Muscle of arm (tissue), 14 donors: Measurements from ENCODE around the gene ZNF512B. TPM values are rescaled to one million over a fixed set of nuclear protein-coding genes. Genes with fewer than 3 reads are reported as not detected.
"Not testable (repeated sequence)": the region's sequence is repeated elsewhere in the genome, so short reads cannot be mapped to it uniquely, and the experiment has no call there.

Experiments used
- DNase-seq: peaks from one replicate; pipeline ENCODE4 v3.0.0-alpha.2; 2013
- long read RNA-seq, 11 donors: transcript quantifications; one replicate each; lab custom pipeline, GENCODE V29; 2026
- polyA plus RNA-seq, 12 donors: library from polyadenylated mRNA; unstranded; fragments of 120-200 nt; gene quantifications; one replicate each; pipeline ENCODE4 v1.2.1, GENCODE V29; 2013; ENCODE audit not compliant: insufficient read length in 12 of 12

The ZNF512B gene, protein sequence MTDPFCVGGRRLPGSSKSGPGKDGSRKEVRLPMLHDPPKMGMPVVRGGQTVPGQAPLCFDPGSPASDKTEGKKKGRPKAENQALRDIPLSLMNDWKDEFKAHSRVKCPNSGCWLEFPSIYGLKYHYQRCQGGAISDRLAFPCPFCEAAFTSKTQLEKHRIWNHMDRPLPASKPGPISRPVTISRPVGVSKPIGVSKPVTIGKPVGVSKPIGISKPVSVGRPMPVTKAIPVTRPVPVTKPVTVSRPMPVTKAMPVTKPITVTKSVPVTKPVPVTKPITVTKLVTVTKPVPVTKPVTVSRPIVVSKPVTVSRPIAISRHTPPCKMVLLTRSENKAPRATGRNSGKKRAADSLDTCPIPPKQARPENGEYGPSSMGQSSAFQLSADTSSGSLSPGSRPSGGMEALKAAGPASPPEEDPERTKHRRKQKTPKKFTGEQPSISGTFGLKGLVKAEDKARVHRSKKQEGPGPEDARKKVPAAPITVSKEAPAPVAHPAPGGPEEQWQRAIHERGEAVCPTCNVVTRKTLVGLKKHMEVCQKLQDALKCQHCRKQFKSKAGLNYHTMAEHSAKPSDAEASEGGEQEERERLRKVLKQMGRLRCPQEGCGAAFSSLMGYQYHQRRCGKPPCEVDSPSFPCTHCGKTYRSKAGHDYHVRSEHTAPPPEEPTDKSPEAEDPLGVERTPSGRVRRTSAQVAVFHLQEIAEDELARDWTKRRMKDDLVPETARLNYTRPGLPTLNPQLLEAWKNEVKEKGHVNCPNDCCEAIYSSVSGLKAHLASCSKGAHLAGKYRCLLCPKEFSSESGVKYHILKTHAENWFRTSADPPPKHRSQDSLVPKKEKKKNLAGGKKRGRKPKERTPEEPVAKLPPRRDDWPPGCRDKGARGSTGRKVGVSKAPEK
- polyA plus RNA-seq = 10 to 100 TPM in 11 of 12 donors, not detected in 1; 17.8 to 29.2 (median 22.5) TPM
- long read RNA-seq, donor 1, full-length matches to known transcripts = 1 of 1 reads
- long read RNA-seq, donor 1, partial matches to known transcripts = 0 of 1 reads
- long read RNA-seq, donor 1, other reads (novel, unspliced or antisense) = 0 of 1 reads
- long read RNA-seq, donor 2 = 0 reads
- long read RNA-seq, donor 3, full-length matches to known transcripts = 1 of 1 reads
- long read RNA-seq, donor 3, partial matches to known transcripts = 0 of 1 reads
- long read RNA-seq, donor 3, other reads (novel, unspliced or antisense) = 0 of 1 reads
- long read RNA-seq, donor 4, partial matches to known transcripts = 6 of 6 reads
- long read RNA-seq, donor 4, other reads (novel, unspliced or antisense) = 0 of 6 reads
- long read RNA-seq, donor 5 = 0 reads
- long read RNA-seq, donor 6 = 0 reads
- long read RNA-seq, donor 7, full-length matches to known transcripts = 1 of 1 reads
- long read RNA-seq, donor 7, partial matches to known transcripts = 0 of 1 reads
- long read RNA-seq, donor 7, other reads (novel, unspliced or antisense) = 0 of 1 reads
- long read RNA-seq, donor 8, full-length matches to known transcripts = 2 of 2 reads
- long read RNA-seq, donor 8, partial matches to known transcripts = 0 of 2 reads
- long read RNA-seq, donor 8, other reads (novel, unspliced or antisense) = 0 of 2 reads
- long read RNA-seq, donor 9, full-length matches to known transcripts = 1 of 1 reads
- long read RNA-seq, donor 9, partial matches to known transcripts = 0 of 1 reads
- long read RNA-seq, donor 9, other reads (novel, unspliced or antisense) = 0 of 1 reads
- long read RNA-seq, donor 10, full-length matches to known transcripts = 2 of 2 reads
- long read RNA-seq, donor 10, partial matches to known transcripts = 0 of 2 reads
- long read RNA-seq, donor 10, other reads (novel, unspliced or antisense) = 0 of 2 reads
- long read RNA-seq, donor 11, full-length matches to known transcripts = 2 of 2 reads
- long read RNA-seq, donor 11, partial matches to known transcripts = 0 of 2 reads
- long read RNA-seq, donor 11, other reads (novel, unspliced or antisense) = 0 of 2 reads

DNA sequence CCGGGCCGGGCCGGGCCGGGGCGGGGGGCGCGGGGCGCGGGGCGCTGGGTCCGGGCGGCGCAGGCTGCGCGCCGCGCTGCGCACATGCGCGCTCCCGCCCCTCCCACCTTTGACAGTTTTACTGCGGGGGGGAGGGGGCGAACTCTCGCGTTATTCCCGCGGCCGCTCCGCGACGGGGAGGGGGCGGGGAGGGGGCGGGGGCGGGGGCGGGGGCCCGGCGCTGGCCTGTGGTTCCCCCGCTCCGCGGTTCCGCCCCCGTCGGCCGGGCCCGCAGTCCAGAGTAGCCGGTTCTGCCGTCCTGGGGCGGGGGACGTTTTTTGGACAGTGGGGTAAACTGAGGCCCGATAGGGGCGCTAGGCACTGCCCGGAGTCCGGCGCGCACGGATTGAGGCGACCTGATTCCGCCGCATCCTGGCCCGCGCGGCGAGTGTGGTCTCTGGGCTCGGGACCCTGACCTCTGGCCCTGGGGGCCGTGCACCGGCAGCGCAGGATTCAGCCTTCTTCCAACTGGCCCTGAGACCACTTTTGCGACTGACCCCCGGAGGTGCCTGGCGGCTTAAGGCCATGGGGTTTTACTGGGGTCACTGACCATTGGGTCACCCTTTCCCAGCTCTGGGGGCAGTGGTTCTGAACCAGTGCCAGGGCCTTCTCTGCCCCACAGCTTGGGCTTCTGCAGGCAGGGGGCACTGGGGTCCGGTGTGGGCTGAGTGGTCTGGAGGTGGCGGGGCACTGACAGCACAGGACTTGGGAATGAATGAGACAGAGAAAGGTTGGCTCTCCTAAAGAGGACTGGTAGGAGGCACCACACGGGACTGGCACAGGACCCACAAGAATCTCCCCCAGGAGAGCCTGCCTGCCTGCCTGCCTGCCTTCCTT, at the start of gene ZNF512B:
Gene ZNF512B (minus strand): TSS at position 93 of the 876 bp plus-strand sequence. CDS start 1,980 bp downstream, outside the sequence.
- peak; percentile 77 for DNase-seq

DNA sequence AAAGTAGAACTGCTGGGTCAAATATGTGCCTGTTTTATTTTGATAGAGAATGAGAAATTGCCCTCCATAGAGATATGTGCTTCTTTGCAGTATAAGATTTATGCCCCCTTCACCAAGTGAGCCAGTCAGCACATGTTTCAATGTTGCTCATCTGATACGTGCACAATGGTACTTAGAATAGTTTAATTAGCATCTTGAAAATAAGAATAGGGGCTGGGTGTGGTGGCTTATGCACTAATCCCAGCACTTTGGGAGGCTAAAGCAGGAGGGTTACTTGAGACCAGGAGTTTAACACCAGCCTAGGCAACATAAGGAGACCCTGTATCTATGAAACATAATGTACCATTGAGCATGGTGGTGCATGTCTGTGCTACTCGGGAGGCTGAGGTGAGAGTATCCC, 45.9 kb upstream of the ZNF512B start:
- no peak for DNase-seq

DNA sequence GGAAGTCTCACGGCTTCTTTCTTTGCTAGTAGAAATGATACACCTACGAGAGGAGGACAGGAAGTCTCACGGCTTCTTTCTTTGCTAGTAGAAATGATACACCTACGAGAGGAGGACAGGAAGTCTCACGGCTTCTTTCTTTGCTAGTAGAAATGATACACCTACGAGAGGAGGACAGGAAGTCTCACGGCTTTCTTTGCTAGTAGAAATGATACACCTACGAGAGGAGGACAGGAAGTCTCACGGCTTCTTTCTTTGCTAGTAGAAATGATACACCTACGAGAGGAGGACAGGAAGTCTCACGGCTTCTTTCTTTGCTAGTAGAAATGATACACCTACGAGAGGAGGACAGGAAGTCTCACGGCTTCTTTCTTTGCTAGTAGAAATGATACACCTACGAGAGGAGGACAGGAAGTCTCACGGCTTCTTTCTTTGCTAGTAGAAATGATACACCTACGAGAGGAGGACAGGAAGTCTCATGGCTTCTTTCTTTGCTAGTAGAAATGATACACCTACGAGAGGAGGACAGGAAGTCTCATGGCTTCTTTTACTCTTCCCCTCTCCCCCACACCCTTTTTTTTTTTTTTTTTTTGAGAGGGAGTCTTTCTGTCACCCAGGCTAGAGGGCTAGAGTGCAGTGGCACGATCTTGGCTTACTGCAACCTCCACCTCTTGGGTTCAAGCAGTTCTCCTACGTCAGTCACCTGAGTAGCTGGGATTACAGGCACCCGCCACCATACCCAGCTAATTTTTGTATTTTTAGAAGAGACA, 42.8 kb upstream of the ZNF512B start:
- DNase-seq = not testable (repeated sequence)

DNA sequence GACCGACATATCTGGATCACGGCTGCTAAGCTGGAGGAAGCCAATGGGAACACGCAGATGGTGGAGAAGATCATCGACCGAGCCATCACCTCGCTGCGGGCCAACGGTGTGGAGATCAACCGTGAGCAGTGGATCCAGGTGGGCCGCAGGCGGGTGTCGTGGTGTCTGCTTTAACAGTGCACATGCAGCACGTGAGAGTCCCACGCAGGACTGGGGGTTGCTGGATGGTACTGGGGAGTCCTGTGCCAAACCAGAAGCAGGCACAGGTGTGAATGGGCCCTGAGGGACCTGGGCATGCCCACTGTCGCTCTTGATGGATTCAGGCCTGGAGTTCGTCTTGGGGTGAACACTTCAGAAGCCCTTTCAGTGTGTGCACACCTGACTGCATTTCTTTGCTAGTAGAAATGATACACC, 41.6 kb upstream of the ZNF512B start:
- no peak for DNase-seq

DNA sequence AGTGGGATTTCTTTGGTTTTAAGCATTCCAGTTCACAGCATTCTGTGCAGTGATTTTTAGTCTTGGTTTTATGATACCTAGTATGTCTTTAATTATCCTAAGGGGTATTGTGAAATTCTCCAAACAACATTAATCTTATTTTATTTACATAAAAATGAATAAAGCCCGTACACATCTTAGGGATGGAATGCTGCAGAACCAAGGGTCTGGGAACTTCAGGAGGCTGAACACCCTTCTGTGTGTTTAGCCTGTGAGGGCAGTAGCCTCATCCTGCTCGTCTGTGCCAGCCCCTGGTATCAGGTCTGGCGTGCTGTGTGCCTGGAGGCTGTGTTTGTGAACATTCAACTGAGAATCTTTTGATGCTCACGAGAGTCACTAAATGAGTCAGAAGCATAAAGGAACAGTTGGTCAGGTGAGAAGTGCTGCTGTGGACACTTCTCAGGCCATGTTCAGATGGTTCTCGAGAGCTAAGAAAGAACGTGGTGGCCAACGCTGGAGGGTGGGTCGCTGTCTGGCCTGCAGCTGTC, 41.0 kb upstream of the ZNF512B start:
- no peak for DNase-seq

DNA sequence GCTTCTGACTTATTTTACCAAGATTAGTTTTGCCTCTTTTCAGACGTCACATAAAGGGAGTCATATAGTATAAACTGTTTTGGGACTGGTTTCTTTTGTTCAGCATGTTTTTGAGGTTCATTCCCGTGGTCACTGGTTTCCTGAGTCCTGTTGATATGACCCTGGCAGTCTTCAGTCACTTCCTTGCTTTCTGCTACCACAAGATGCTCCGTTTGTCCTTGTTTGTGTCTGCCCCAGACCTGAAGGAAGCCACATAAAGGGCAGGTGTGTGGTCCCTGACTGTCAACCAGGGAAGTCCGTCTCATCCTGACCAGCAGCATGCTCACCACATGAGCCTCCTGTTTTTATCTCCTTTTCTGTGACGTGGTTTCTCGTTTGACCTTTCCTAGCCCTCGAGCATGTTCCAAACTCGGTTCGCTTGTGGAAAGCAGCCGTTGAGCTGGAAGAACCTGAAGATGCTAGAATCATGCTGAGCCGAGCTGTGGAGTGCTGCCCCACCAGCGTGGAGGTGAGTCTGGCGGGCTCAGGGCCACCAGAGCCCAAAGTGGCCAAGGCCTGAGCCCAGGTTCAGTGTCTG, 40.2 kb upstream of the ZNF512B start:
- DNase-seq = no peak

DNA sequence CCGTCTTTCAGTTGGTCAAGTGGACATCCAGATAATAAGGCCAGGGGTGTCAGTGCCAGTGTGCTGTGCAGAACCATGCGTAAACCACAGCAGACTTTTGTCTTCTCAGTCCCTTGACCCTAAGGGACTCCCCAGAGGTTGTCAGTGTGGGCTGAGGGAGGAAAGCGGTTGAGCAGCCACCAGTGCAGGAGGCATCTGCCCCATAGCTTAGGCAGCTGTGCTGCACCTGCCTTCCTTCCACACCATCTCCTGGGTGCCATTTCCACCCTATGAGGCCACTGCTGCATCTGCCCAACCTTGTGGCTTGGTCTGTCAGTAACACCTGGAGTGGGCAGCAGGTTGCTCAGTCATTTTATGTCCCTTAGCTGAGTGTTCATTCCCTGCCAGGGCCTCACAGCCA, 37.2 kb upstream of the ZNF512B start:
- no peak for DNase-seq

DNA sequence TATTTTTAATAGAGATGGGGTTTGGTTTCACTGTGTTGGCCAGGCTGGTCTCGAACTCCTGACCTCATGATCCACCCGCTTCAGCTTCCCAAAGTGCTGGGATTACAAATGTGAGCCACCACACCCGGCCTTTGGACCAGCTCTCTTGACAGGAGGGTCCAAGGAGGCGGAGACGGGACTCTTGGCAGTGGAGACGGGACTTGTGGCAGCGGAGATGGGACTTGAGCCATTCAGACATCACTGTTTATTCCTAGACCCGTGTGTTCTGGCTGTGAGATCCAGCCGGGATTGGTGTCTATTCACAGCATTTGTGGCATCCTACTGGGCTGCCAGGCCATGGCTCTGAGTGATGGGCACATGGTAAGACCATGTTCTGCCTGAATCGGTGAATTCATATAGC, 36.8 kb upstream of the ZNF512B start:
- DNase-seq = no peak

DNA sequence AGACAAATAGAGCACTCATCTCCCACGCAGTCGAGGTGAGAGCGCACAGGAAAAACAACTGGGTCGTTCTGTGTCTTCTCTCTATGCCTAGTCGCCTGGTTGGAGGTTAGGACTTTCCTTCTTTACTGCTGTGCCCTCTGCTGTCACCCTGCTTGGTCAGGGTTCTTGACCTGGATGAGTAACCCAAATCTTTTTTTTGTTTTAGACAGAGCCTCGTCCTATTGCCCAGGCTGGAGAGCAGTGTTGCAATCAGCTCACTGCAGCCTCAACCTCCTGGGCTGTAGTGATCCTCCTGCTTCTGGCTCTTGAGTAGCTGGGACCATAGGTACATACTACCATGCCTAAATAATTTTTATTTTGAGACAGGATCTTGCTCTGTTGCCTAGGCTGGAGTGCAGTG, 35.7 kb upstream of the ZNF512B start:
- DNase-seq = no peak

DNA sequence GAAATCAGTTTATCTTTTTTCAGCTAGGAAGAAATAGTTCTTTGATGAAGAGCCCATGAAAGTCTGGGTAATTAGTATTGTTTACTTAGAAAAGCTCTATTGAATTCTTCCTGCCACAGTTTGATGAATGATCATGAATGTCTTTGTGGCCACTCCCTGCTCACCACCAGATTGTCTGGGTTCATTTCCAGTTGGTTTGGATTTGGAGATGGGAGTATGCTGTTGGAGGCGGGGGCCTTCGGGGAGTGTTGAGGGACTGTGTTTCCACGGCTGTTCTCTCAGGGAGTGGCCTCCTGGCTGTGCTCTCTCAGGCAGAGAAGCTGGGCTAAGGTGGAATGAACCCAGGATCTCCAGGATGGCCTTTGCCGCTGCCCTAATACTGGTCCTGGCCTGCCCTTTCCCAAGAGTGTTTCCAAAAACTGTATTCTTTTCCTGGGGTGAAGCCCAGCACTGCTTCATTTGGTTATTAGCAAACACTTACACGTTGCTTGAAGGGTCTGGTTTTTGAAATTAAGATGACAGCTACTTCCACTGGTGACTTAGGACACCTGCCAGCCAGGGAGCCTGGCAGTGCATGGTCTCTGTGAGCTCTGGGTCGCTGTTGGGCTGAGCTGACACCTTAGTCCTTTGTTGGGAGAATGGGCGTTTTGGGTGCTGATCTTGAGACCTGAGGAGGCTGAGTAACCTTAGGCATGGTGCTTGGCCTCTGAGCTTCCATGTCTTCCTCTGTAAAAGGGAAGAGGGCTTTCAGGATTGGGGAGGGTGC, 34.4 kb upstream of the ZNF512B start:
- no peak for DNase-seq

DNA sequence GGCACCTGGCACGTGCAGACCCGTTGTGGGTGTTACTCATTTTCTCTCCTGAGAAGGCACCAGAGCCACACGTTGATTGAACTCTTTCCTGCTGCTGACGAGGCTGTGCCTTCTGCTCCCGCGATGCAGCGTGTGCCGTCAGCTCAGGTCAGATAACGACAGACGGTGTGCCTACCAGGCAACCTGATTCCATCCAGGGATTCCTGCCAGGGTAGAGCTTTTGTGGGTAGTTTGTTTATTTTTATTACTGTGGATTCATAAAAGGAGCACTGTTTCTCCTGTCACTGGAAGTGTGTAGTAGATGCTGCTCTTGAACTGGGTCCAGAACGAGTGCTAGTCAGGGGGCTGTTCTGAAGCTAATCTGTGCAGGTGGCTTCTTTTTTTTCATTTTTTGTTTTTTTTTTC, 31.9 kb upstream of the ZNF512B start:
- no peak for DNase-seq

DNA sequence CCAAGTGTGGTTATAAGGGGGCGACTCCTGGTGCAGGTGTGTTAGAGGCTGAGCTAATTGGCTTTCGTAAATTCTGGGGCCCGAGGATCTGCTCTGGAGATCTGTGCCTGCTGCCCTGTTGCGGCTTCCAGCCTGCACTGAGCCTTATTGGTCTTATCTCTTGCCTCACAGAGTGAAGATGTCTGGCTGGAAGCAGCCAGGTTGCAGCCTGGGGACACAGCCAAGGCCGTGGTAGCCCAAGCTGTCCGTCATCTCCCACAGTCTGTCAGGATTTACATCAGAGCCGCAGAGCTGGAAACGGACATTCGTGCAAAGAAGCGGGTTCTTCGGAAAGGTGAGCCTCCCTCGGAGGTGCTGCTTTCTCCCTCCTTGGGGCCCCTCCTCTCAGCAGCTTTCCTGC, 31.2 kb upstream of the ZNF512B start:
- DNase-seq = no peak

DNA sequence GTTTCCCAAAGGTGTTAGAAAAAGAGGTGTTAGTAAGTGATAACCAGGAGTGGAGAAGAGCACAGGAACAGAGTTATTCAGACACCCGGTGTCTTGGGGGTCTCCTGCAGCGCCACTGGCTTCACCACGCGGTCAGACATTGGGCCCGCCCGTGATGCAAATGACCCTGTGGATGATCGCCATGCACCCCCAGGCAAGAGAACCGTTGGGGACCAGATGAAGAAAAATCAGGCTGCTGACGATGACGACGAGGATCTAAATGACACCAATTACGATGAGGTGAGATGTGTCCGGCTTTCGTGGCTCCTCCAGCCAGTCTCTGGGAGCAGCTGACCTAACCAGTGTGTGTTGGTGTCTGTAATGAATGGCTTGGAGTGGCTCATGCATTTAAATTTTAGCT, 13.2 kb upstream of the ZNF512B start:
- DNase-seq = no peak

DNA sequence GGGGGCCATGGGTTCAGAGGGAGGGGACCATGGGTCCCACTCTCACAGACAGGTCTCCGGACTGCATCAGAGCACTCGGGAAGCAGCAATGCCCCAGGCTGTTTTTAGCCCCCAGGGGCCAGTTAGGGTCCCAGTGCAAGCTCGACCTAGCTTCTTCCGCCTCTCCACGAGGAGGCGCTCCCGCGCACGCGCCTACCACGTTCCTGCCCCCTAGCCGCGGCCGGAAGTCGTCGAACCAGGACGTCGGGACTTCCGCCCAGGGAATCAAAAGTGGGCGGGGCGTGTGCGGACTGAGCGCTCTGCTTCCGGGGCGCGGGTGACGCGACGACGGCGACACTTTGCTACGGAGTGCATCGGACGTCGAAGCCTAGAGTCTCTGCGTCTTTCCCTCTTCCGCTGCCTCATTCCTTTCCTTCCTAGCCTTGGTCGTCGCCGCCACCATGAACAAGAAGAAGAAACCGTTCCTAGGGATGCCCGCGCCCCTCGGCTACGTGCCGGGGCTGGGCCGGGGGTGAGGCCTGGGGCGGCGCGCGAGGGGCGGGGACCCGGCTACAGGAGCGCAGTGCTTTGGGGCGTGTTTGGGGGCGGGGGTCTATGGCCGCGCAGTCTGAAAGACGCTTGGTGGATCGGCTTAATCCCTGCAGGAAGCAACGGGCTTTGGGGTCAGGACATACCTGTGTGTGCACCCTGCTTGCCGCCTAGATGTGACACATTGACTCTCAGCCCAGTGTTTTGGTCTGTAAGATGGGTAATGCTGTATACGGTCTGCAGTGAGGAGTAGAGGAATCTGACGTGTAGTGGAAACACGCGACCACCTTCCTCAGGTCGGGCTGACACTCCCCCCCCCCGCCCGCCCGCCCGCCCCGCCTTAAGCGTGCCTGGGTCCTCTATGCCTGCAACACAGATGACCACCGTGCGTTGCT, 11.3 kb upstream of the ZNF512B start, which contains the start of gene PRPF6:
Gene PRPF6 (plus strand): TSS at position 327 of the 923 bp plus-strand sequence. CDS start 114 bp downstream, at position 441.
- DNase-seq = peak; percentile 95

DNA sequence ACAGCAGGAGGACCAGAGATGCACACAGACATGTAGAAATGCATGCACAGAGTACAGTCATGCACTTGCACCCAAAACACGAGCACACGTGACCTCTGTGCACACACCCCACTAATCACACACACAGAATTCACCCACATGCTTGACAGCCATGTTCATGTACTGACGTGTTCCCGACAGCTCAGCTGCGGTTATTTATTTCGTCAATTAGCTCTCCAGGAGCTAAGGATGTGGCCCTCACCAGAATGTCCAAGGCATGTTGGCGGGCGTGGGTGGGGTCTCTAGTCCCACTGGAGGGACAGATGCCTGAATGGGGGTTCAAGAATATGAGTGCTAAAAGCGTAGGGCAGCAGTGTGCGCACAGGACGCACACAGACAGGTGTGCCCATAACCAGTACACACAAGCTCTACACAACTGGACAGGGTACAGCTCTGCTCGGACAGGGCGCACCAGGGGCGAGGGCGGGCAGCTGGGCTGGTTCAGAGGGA, 10.6 kb upstream of the ZNF512B start:
- DNase-seq = no peak
